Skin epidermis (tissue), 12 donors: ENCODE data around the gene ZNF518A.

Source experiments
- H3K27ac ChIP-seq, 21 experiments: fragments of 200-600 bp; sonication (generic) in 11 of 21; one replicate each; pipeline ENCODE4 v1.5.0; 2020; ENCODE audit warnings: mild to moderate bottlenecking in 3 of 21, inconsistent platforms in 2 of 21, moderate library complexity in 2 of 21
- H3K4me3 ChIP-seq, 7 experiments: fragments of 200-600 bp; sonication (generic) in 2 of 7; one replicate each; pipeline ENCODE4 v1.5.0; 2020; ENCODE audit warnings: inconsistent platforms in 2 of 7, mild to moderate bottlenecking in 2 of 7, moderate library complexity in 1 of 7

Gene ZNF518A

DNA sequence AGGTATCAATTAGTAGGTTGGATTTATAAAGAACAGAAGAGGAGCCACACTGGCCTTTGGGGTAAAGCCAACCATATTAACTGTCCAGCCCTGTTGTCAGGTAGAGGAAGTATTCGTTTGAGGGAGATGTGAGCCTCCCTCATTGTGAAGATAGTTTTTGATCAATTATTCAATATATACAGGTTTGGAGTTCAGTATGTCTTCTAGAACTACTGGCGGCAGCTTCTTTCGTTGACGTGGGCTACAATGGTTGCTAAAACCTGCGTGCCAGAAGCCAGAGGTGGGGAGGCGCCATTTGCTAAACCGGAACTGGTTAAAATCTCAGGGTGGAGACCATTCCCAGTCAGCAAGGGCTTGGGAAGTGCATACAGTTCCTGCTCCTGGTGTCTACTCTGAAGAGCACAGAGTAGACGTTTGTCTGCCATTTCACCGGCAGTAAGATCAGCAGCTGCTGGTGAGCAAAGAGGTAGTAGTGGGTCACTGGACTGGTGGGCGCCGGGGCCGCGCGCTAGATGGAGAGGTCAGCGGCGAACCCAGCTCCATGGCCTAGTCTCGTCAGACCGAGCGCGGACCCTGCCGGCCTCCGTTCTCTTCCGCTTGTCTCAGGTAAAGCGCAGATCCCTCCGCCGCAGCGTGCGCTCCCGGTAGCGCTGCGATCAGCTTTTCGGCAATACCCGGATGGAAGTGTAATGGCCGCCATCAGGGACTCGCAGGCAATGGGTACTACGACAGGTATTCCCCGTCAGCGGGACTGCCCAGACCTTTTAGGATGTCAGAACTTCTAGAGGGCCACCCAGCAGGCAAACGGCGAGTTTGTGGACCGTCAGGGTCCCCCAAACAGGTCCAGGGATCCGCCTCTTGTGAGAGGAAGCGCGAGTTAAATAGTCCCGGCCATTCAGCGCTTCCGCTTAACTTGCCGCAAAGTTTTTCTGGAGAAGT, at the start of gene ZNF518A:
Gene ZNF518A (plus strand): TSS at position 911 of the 939 bp plus-strand sequence. CDS start 26,026 bp downstream, outside the sequence.
- peak within 1 kb of the TSS; percentile 42 to 77 (median 62) for H3K4me3 ChIP-seq

GRCh38 chr10:96082153-96082552, 47.9 kb upstream of the ZNF518A start:
- Histone ChIP-seq H3K4me3 (no peak overlapping the region), H3K27ac (no peak overlapping the region)

More for the DNA sequence above, at the start of gene ZNF518A:
- peak within 1 kb of the TSS; percentile 93 to 100 (median 98) for H3K27ac ChIP-seq

DNA sequence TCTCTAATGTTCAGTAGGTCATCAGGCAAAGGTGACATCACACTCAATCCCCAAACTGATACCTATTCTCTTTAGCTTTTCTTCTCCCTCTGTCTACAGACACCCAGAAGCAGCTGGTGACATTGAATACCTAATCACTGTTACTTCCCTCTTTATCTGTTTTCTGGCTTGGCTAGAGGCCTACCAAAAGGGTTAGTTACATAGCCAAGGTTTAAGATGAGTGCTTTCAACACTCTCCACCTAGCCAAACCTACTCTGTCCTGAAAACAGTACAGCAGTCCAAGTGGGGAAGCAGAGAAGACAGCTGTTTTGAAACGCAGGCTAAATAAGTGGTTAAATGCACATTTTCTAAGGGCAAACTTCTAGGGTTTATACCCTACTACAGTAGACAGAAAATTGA, 47.3 kb upstream of the ZNF518A start:
- Histone ChIP-seq H3K27ac (no peak overlapping the region), H3K4me3 (no peak overlapping the region)

DNA sequence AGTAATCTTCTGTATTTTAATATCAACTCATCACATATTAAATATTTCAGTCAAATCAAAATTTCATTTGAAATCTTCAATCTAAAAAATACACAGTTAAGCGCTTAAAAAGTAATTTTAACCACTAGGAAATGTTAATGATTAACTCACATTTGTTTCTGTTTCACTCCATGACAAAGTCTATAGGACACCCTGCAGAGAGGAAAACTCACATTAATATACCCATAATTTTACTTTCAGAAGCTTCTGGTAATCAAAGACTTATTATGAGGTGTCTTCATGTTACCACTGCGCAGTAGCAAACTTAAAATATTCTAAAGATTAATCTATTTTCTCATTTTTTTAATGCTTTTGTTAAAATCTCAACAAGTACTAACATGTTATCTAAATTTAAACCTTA, 41.0 kb upstream of the ZNF518A start:
- H3K4me3 ChIP-seq = peak overlapping the region in 6 of 7 experiments; percentile 54 to 79 (median 67)
- peak overlapping the region in 10 of 21 experiments; percentile 91 to 98 (median 93) for H3K27ac ChIP-seq

- peak overlapping the region; percentile 86 to 98 (median 93) for H3K27ac ChIP-seq
- H3K4me3 ChIP-seq = peak overlapping the region; percentile 54 to 79 (median 72)
Measured at GRCh38 chr10:96089670-96090462, 40.2 kb upstream of the ZNF518A start.

GRCh38 chr10:96090463-96090800, 39.7 kb upstream of the ZNF518A start:
- H3K27ac ChIP-seq = peak overlapping the region; percentile 86 to 98 (median 93)
- peak overlapping the region; percentile 54 to 79 (median 72) for H3K4me3 ChIP-seq

DNA sequence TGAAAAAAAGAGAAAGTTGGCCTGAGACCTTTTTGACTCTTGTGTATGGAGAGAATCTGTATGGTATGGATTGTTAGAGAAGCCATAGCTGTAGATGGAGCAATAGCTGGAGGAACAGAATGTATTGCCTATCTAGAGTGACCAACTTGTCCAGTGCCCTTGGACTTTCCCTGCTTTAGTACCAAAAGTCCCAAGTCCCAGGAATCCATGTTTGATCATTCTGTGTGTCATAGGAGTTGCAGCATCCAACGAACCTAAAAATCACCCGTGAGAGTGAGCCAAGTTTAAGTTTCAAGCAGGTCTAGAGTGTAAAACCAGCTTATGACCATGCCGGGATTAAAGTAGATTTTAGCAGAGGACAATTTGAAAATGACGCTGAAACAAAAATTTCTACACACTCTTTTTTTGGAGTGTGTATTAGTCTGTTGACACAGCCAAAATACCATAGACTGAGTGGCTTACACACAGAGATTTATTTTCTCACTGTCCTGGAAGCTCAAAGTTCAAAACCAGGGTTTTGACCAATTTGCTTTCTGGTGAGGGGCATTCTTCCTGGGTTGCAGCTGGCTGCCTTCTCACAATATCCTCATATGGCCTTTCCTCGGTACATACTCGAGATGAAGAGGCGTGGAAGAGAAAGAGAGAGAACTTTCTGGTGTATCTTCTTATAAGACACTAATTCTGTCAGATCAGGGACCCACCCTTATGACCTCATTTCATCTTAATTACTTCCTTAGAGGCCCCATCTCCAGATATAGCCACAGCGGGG, 36.9 kb upstream of the ZNF518A start:
- Histone ChIP-seq H3K27ac (no peak overlapping the region), H3K4me3 (no peak overlapping the region)

DNA sequence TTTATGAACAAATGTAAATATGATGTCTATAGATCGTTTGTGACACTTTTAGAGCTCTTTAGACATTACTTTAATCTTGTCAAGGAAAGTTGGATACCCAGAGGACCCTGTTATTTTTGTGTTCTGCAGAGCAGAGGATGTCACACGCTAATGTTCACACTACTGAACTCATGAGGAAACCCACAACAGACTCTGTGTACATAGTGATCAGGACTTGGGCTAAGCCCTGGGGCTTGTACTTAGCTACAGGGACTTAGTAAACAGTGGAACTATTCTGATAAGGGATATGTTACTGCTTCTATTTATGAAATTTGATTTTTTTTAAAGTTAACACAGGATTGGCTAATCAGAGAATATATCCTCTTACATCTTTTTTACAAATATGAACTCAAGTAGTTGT, 36.1 kb upstream of the ZNF518A start:
- no peak overlapping the region for H3K4me3 ChIP-seq
- no peak overlapping the region for H3K27ac ChIP-seq

DNA sequence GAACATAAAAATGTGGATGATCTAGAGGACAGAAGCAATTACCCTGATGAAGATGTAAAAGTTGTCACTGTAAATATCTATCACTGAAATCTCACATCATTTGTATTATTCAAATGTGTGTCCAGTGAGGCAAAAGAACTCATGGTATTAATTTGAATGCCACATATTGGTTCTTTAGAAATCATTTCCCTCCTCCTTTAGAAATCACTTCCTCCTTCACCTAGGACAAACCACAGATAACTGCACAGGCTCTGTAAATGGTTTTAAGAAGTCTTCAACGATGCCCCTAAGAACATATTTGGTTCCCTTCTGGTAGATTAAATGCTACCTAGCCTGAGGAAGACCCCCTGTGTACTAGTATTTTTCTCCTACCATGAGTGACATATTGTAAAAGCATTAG, 33.1 kb upstream of the ZNF518A start:
- H3K4me3 ChIP-seq = no peak overlapping the region
- H3K27ac ChIP-seq = no peak overlapping the region

DNA sequence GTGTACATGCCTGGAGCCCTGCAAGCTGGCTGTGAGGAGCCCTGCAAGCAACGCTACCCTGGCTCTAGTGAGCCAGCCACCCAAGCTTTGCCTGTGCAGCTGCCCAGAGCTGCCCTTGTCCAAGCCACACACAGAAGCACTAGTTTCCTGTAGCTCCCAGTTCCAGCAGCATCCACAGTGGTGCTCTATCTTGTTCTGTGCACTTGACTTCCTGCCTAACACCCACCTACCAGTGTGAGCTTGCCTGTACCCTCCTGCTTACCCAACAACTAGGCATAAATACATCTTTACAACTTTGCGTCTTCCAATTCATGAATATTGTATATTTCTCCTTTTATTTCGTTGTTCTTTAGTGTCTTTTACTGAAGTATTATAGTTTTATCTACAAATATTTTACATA, 32.2 kb upstream of the ZNF518A start:
- no peak overlapping the region for H3K4me3 ChIP-seq
- H3K27ac ChIP-seq = no peak overlapping the region

GRCh38 chr10:96107623-96108038, 22.5 kb upstream of the ZNF518A start:
- Histone ChIP-seq H3K27ac (no peak overlapping the region), H3K4me3 (no peak overlapping the region)

DNA sequence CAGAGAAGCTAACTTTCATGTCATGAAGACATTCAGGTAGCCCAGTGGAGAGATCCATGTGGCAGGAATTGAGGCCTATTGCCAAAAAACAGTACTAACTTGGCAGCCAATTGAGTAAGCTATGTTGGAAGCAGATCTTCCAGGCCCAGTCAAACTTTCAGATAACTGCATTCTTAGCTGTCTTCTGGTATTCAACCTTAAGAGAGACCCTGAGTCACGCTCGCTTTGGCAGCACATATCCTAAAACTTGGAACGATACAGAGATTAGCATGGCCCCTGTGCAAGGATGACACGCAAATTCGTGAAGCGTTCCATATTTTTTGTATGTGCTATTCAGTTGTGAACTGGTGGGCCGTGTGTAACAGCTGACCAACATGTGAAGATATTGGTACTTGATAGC, 17.6 kb upstream of the ZNF518A start:
- H3K4me3 ChIP-seq = no peak overlapping the region
- H3K27ac ChIP-seq = no peak overlapping the region

DNA sequence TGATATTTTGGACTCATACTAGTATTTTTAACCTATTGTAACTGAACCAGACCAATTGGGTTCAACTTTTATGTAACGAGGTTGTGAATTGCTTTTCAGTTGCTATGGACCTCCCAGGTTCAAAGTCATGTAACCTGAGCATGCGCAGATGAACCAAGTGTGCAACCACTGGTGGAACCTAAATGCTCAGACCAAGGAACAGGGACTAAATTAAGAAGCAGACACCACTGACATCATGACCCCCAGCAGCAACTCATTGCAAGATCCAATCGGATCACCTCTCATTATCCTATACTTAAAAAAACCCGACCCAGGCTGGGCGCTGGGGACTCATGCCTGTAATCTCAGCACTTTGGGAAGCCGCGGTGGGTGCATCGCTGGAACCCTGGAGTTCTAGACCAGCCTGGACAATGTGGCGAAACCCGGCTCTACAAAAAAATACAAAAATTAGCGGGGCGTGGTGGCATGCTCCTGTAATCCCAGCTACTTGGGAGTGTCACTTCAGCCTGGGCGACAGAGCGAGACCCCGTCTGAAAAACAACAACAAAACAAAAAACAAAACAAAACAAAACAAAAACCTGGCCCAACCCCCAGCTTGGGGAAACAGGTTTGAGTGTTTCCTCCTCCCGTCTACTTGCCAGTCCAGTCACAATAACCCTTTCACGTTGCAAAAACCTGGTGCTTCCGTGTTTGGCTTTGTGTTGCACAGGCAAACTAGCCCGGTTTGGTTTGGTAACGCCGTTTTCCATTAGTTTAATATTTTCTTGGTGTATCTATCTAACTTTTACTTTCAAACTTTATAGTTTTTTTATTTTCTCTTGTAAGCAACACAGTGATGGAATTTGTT, 11.3 kb upstream of the ZNF518A start:
- H3K27ac ChIP-seq = no peak overlapping the region
- no peak overlapping the region for H3K4me3 ChIP-seq

GRCh38 chr10:96122824-96123223, 7.3 kb upstream of the ZNF518A start:
- H3K27ac ChIP-seq = no peak overlapping the region
- no peak overlapping the region for H3K4me3 ChIP-seq

DNA sequence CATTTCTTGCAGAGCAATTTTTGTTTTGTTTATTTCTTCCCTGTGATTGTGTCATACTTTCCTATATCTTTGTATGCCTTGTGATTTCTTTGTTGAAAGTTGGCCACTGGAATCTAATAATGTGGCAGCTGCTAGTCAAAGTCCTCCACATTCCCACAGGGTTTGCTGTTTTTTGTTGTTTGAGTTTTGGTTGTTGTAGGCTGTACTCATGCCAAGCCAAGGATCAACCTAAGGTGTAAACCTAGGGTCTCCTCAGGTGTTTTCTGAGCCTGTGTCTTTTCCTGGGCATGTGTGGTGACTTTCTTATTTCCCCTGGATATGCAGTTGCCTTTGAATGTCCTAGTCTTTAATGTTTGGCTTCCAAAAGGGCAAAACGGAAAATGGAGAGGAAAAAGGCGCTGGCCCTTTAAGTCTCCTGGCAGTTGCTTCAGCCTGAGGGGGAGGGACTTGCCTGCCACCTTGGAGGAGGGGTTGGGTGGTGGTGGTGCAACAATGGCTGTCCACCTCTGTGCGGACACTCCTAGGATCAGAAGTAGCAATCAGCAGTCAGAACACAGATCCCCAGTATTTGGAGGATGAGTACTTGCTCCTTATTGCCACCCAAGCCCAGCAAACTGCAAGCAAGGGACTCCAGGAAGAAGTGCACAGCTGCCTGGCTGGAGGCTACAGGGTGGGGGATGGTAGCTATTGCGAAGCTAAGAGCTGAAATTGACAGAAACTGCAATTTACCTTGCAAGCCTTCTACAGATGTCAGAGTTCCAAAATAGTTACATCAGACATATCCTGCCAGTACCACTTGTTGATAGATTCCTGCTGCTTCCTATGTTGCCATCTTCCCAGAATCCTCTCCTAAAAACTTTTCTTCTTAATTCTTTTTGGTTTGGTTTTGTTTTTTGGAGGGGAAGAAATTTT, 5.6 kb upstream of the ZNF518A start:
- H3K27ac ChIP-seq = no peak overlapping the region

DNA sequence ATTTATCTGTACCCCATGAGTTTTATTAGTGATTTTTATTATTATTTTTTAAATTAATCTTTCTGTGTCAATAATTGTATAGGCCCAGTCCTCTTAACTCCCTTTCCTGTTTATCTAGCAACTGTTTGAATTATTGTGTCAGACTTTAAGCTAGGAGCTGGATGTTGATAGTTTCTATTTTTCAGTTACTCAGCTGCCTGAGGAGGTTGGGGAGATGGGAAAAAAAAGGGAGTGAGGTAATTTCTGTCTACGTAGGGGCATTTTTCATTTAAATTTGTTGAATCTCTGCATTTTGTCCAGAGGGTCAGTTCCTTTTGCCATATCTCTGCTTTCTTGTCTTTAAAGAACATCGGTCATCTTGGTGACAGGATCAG, 5.0 kb upstream of the ZNF518A start:
- H3K4me3 ChIP-seq = no peak overlapping the region
- H3K27ac ChIP-seq = no peak overlapping the region

More for the DNA sequence above, 5.6 kb upstream of the ZNF518A start:
- no peak overlapping the region for H3K4me3 ChIP-seq

DNA sequence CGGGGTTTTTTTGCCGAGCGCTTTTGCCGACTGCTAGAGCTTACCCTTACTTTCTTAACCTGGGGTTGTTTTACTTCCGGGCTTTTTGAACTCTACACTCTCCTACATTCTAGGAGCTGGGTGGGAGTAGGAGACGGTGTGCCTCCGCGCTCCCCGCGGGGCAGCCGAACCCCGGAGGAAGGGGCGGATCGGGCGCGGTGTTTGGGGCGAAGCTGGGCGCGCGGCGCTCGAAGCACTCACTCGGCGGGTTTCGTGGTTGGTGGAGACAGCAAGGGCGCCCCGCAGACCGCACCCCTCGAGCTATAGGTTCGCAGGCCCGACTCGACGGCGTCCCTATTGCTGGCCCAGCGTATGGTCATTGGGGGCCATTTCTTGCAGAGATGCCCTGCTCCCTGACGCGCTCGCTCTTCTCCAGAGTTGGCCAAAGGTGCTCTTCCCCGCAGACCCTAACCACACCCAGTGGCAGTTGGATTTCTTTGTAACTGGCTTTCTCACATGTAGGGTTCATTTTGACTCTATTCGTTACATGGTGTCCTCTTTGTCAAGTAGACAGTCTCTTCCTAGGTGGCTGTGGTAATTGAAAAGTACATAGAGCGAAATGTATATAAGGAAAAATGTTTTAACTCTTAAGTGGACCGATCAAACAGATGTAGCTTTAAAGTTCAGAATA, 364 bp downstream of the ZNF518A start:
- H3K27ac ChIP-seq = peak overlapping the region; percentile 93 to 100 (median 98)
- peak overlapping the region; percentile 42 to 77 (median 62) for H3K4me3 ChIP-seq
